ENCODE measurements around the gene RALBP1. TPM values are rescaled to one million over a fixed set of nuclear protein-coding genes. Genes with fewer than 3 reads are reported as not detected.

RALBP1 gene
- total and polyA plus RNA-seq, 2 of the 8 experiments (the other 6 are each of a cell fraction or from before 2014, with no cell fraction given) = 40.3 to 67.8 TPM

DNA sequence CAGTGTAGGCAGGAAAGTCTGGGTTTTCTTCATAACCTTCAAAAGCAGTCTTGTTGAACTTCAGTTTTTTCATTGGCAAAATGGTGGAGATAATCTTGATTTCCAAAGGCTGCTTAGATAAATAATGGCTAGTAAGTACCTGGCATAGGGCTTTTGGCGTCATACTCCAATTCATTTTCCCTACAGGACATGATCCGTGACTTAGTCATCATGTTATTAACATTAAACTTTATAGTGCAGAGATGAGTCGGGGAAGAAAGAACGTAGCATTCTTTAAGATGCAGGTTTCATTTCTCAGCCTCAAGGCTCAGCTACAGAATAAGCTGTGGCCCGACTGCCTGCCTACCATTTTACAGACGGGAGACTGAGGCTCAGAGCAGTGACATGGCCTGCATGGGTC is 64.0 kb downstream of the RALBP1 start:
- no peak overlapping the region for H2AFZ ChIP-seq (ENCODE audit: low read length)
- H3K14ac ChIP-seq (ENCODE audit: insufficient read length) = no peak overlapping the region
- H2BK5ac ChIP-seq (ENCODE audit: low read depth, low read length) = no peak overlapping the region
- WGBS, 2 experiments (ENCODE audit: extremely low coverage in 1 of 2, insufficient coverage in 1 of 2, insufficient read length in 1 of 2, insufficient replicate concordance in 2 of 2, low coverage in 1 of 2, low lambda C conversion rate in 2 of 2, missing lambda C conversion rate in 1 of 2) = 91% methylated on average over 6 of the region's 6 CpGs; no CpG with 5 or more reads in 1 of the 2 experiments
- H2BK20ac ChIP-seq (ENCODE audit: low read length) = no peak overlapping the region
- H3K9ac ChIP-seq (replicated peaks in 1 of 4; ENCODE audit: extremely low read depth in 1 of 4, low read depth in 3 of 4, low read length in 3 of 4) = no peak overlapping the region
- no peak overlapping the region for H4K91ac ChIP-seq (replicated peaks; ENCODE audit: insufficient read length, low read length)
- H2AK5ac ChIP-seq (ENCODE audit: low read depth, low read length) = no peak overlapping the region
- H3K9me3 ChIP-seq (ENCODE audit: insufficient read depth in 2 of 2, low read depth in 1 of 2, low read length in 1 of 2) = no peaks in the 10 kb centered on the region
- H4K20me1 ChIP-seq (replicated peaks in 1 of 2; ENCODE audit: control insufficient read depth in 1 of 2, insufficient read depth in 2 of 2, low read length in 2 of 2) = no peaks in the 10 kb centered on the region
- H3K79me2 ChIP-seq (ENCODE audit: control insufficient read depth in 1 of 2, insufficient read depth in 2 of 2, low read length in 2 of 2) = no peaks in the 10 kb centered on the region
- H4K8ac ChIP-seq (ENCODE audit: extremely low read depth, insufficient read depth, low read length) = no peak overlapping the region; the same call in 1 of the 2 replicates
- FAIRE-seq (no peak), DNase-seq (ENCODE audit: low read depth in 1 of 2, low spot score in 2 of 2) (no peak)
- no peak overlapping the region for H3K18ac ChIP-seq (ENCODE audit: extremely low read depth, low read length)
- H3K4ac ChIP-seq (replicated peaks; ENCODE audit: insufficient read length, low read depth, low read length) = no peak overlapping the region
- no peaks in the 10 kb centered on the region for H3K79me1 ChIP-seq (ENCODE audit: low read depth, low read length)
- no peak overlapping the region for H3K4me2 ChIP-seq (ENCODE audit: insufficient read depth in 1 of 2, low read depth in 2 of 2, low read length in 2 of 2)
- ChIA-PET POLR2A (ENCODE audit: partially characterized antibody) (interaction anchor here (0.6 kb wide), 1 partner anchor 73 kb away, joined by 4 read pairs; no protein-coding TSS in a partner anchor), CTCF (ENCODE audit: partially characterized antibody) (interaction anchor here (0.6 to 1.2 kb wide), 2 partner anchors 10 to 107 kb away, joined by 3 read pairs; no protein-coding TSS in a partner anchor)
- peaks cover 2 to 20% (median 9%) of the 10 kb centered on the region in 4 experiments; a peak in 5 of 8 replicates for H3K36me3 ChIP-seq (ENCODE audit: control insufficient read depth in 2 of 4, insufficient read depth in 4 of 4, low read length in 3 of 4)
- H3K27ac ChIP-seq (ENCODE audit: low read depth, low read length) = no peak overlapping the region
- no peak overlapping the region for H3K56ac ChIP-seq (replicated peaks; ENCODE audit: insufficient read length, low read depth, low read length)
- no peak overlapping the region for H2BK120ac ChIP-seq (replicated peaks; ENCODE audit: low read depth, low read length)
- TF ChIP-seq, protein P1, sequence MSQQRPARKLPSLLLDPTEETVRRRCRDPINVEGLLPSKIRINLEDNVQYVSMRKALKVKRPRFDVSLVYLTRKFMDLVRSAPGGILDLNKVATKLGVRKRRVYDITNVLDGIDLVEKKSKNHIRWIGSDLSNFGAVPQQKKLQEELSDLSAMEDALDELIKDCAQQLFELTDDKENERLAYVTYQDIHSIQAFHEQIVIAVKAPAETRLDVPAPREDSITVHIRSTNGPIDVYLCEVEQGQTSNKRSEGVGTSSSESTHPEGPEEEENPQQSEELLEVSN (IDR thresholded peaks at IDR 0.05) = no peak
- TF ChIP-seq TCF12 (IDR thresholded peaks at IDR 0.05; ENCODE audit: low read depth, low read length) (no peak), SP2 (IDR thresholded peaks at IDR 0.05; ENCODE audit: low read length) (no peak), BRCA1 (IDR thresholded peaks at IDR 0.05; ENCODE audit: low read depth, low read length) (no peak)
- H3K27me3 ChIP-seq (replicated peaks in 1 of 4; ENCODE audit: control insufficient read depth in 3 of 4, extremely low read depth in 1 of 4, insufficient read depth in 3 of 4, low read length in 3 of 4) = no peaks in the 10 kb centered on the region
- no peak overlapping the region for H4K5ac ChIP-seq (ENCODE audit: insufficient read length, low read depth, low read length)
- no peak overlapping the region for H2BK15ac ChIP-seq (ENCODE audit: low read length)
- H3K23me2 ChIP-seq (ENCODE audit: low read depth, low read length) = peaks cover 2% of the 10 kb centered on the region; the same call in 1 of the 2 replicates
- H2BK12ac ChIP-seq (ENCODE audit: low read depth, low read length) = no peak overlapping the region
- no peak overlapping the region for H3K4me3 ChIP-seq (ENCODE audit: extremely low read depth in 1 of 4, insufficient read depth in 2 of 4, low read depth in 3 of 4, low read length in 4 of 4)
- no peaks in the 10 kb centered on the region for H3K4me1 ChIP-seq (replicated peaks in 1 of 4; ENCODE audit: control insufficient read depth in 3 of 4, insufficient read depth in 4 of 4, low read length in 3 of 4)
- H3K23ac ChIP-seq (ENCODE audit: insufficient read length) = no peak overlapping the region

Data from H1 (cell line).